Small intestine (tissue), 7 donors: ENCODE data around the gene ZNF474. TPM values are rescaled to one million over a fixed set of nuclear protein-coding genes. Genes with fewer than 3 reads are reported as not detected.

ENCODE experiments used
- DNase-seq, 2 donors: peaks; one replicate each; pipeline versions ENCODE4 v3.0.0 to v3.0.0-alpha.2; 2013
- FAIRE-seq: peaks from 2 replicates; lab custom pipeline; 2012; peaks lifted over from hg19 to GRCh38; lab: Jason Lieb, UNC
- H3K27ac ChIP-seq, 3 donors: one replicate each; pipeline ENCODE4 v1.5.1; 2013; ENCODE audit warnings: low read length in 2 of 3, mild to moderate bottlenecking in 2 of 3, control low read depth in 1 of 3, inconsistent platforms in 1 of 3, low read depth in 1 of 3, moderate library complexity in 1 of 3
- H3K27me3 ChIP-seq, 3 donors: one replicate each; pipeline ENCODE4 v1.6.1; 2013; ENCODE audit warnings: low read length in 3 of 3, inconsistent platforms in 1 of 3; ENCODE audit not compliant: control insufficient read depth in 3 of 3, insufficient read depth in 3 of 3
- H3K36me3 ChIP-seq, 3 donors: one replicate each; pipeline ENCODE4 v1.6.1; 2013; ENCODE audit warnings: low read length in 3 of 3, inconsistent platforms in 1 of 3, low read depth in 1 of 3, mild to moderate bottlenecking in 1 of 3, moderate library complexity in 1 of 3; ENCODE audit not compliant: control insufficient read depth in 3 of 3, insufficient read depth in 2 of 3
- H3K4me1 ChIP-seq, 3 donors: one replicate each; pipeline ENCODE4 v1.6.1; 2013; ENCODE audit warnings: low read length in 2 of 3, inconsistent platforms in 1 of 3, low read depth in 1 of 3, mild to moderate bottlenecking in 1 of 3, moderate library complexity in 1 of 3; ENCODE audit not compliant: control insufficient read depth in 3 of 3, insufficient read depth in 2 of 3
- H3K4me3 ChIP-seq, 3 donors: one replicate each; pipeline ENCODE4 v1.5.1; 2013; ENCODE audit warnings: low read length in 3 of 3, control low read depth in 1 of 3, inconsistent platforms in 1 of 3, low read depth in 1 of 3, mild to moderate bottlenecking in 1 of 3, moderate library complexity in 1 of 3
- H3K9me3 ChIP-seq, 2 donors: one replicate each; pipeline ENCODE4 v1.6.1; 2013; ENCODE audit warnings: low read depth in 1 of 2, low read length in 1 of 2; ENCODE audit not compliant: control insufficient read depth in 2 of 2, insufficient read depth in 1 of 2
- WGBS, 3 donors: extraction: QIAGEN DNeasy Blood & Tissue Kit; methylation state at CpG; one replicate each; pipeline ENCODE4 v1.1.7; 2013; 5-methylcytosine and 5-hydroxymethylcytosine counted together
- polyA plus RNA-seq, 4 donors: library from polyadenylated mRNA; stranded (reverse) in 3 of 4; unstranded in 1 of 4; fragments of 200-250 nt in 3 of 4; fragments of 120-200 nt in 1 of 4; gene quantifications; one replicate each; pipeline versions ENCODE4 v1.2.1 to v1.2.3, GENCODE V29; 2013
- donor health status: healthy with polysubstance abuse.
- donor health status: control.
- donor health status: control.
- donor health status: Bipolar disorder and iron deficiency.
- donor health status: healthy.

The ZNF474 gene
- polyA plus RNA-seq, 4 donors = 0.04 to 0.07 TPM; not detected in 2

GRCh38 chr5:122199146-122199545, 69.8 kb downstream of the ZNF474 start:
- H3K9me3 ChIP-seq = no peaks in the 10 kb centered on the region
- DNase-seq (no peak), FAIRE-seq (no peak)
- H3K36me3 ChIP-seq = no peaks in the 10 kb centered on the region
- no peak overlapping the region for H3K27ac ChIP-seq
- no peak overlapping the region for H3K4me3 ChIP-seq
- no peaks in the 10 kb centered on the region for H3K27me3 ChIP-seq
- H3K4me1 ChIP-seq = no peaks in the 10 kb centered on the region
- 52 to 68% (median 53%) methylated on average over 3 of the region's 3 CpGs for WGBS, 3 donors

DNA sequence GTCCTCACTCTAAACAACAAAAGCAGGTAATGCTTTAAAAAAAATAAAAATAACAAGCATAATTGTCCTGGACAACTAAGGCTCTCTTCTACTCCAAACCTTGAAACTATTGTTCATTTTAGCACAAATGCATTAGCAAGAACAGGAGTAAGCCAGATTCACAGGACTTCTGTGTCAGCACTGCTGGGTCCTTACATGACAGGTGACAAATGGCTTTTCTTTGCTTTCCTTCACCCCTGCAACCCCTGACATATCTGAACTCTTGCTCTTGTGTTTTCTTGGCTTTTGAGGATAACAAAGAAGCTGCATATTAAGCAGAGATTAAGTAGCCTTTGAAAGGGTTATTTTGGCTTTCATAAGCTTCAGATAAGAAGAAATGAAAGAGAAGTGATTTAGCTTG, 71.1 kb downstream of the ZNF474 start:
- Histone ChIP-seq H3K4me3 (no peak overlapping the region), H3K4me1 (no peaks in the 10 kb centered on the region), H3K9me3 (no peaks in the 10 kb centered on the region), H3K27ac (no peak overlapping the region), H3K36me3 (no peaks in the 10 kb centered on the region), H3K27me3 (no peaks in the 10 kb centered on the region)
- DNase-seq (no peak), FAIRE-seq (no peak)

DNA sequence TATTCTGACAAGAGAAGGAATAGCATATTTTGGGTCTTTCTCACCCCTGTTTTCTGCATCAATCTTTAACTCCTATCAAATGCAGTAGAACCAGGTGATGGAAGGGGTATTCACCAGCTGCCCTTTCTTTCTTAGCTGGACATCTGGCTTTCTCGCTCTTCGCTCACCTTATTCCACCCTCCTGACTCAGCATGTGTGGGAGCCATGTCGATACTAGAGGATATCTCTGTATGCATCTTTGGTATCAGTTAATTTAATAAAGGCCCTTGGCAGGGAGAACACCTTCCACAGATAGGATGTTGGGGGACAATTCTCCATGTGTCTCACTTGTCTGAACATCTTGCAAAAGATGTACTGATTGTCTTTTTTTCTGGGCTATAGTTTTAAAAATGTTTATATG, 71.5 kb downstream of the ZNF474 start:
- no peaks in the 10 kb centered on the region for H3K9me3 ChIP-seq
- no peak overlapping the region for H3K4me3 ChIP-seq
- no peak overlapping the region for H3K27ac ChIP-seq
- WGBS, 3 donors = 75 to 79% (median 77%) methylated on average over 3 of the region's 3 CpGs
- no peak for FAIRE-seq
- no peaks in the 10 kb centered on the region for H3K27me3 ChIP-seq
- no peaks in the 10 kb centered on the region for H3K36me3 ChIP-seq
- no peak for DNase-seq
- H3K4me1 ChIP-seq = no peaks in the 10 kb centered on the region

GRCh38 chr5:122201365-122201764, 72.0 kb downstream of the ZNF474 start:
- no peaks in the 10 kb centered on the region for H3K27me3 ChIP-seq
- no peak overlapping the region for H3K4me3 ChIP-seq
- H3K4me1 ChIP-seq = no peaks in the 10 kb centered on the region
- WGBS, 3 donors = 84 to 85% (median 84%) methylated on average over 3 of the region's 3 CpGs
- no peak for FAIRE-seq
- H3K27ac ChIP-seq = no peak overlapping the region
- H3K9me3 ChIP-seq = no peaks in the 10 kb centered on the region
- H3K36me3 ChIP-seq = no peaks in the 10 kb centered on the region
- no peak for DNase-seq

GRCh38 chr5:122202952-122203351, 73.6 kb downstream of the ZNF474 start:
- no peaks in the 10 kb centered on the region for H3K36me3 ChIP-seq
- DNase-seq (no peak), FAIRE-seq (no peak)
- H3K4me3 ChIP-seq = no peak overlapping the region
- H3K9me3 ChIP-seq = no peaks in the 10 kb centered on the region
- no peak overlapping the region for H3K27ac ChIP-seq
- H3K27me3 ChIP-seq = no peaks in the 10 kb centered on the region
- H3K4me1 ChIP-seq = no peaks in the 10 kb centered on the region

Other genes starting within 250 kb of the ZNF474 start
- 10 to 100 TPM in 1 of 4 donors, 1 to 10 TPM in 3; 2.4 to 13.8 (median 3.9) TPM for gene SRFBP1, start 167.6 kb upstream of the ZNF474 start, polyA plus RNA-seq
- 1 to 10 TPM in 2 of 4 donors, under 1 TPM in 2; 0.45 to 8.5 (median 2.3) TPM for gene LOX, start 51.3 kb upstream of the ZNF474 start, polyA plus RNA-seq
- gene SNCAIP, start 182.7 kb downstream of the ZNF474 start, polyA plus RNA-seq = 1 to 10 TPM in 2 of 4 donors, under 1 TPM in 1, not detected in 1; 0.54 to 5.3 (median 1.1) TPM